ENCODE measurements around the gene TFF3. TPM values are rescaled to one million over a fixed set of nuclear protein-coding genes. Genes with fewer than 3 reads are reported as not detected.

The TFF3 gene
- polyA plus RNA-seq, 5 donors: 6.2 to 22.5 (median 13.1) TPM

DNA sequence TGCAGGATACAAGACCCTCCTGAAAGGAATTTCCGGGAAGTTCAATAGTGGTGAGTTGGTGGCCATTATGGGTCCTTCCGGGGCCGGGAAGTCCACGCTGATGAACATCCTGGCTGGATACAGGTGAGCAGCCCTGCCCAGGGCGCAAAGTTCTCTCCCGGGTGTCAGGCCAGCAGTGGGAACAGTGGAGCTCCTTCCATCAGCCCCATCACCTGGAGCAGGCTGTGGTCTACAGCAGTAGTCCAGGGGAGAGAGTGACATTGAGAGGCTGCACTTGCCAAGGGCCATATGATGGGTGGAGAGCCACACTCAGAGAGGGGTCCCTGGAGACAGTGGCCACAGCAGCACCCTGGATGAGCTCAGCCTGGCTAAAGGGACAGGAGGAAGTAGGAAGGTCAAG lies 44.1 kb downstream of the TFF3 start:
- no peak for DNase-seq

DNA sequence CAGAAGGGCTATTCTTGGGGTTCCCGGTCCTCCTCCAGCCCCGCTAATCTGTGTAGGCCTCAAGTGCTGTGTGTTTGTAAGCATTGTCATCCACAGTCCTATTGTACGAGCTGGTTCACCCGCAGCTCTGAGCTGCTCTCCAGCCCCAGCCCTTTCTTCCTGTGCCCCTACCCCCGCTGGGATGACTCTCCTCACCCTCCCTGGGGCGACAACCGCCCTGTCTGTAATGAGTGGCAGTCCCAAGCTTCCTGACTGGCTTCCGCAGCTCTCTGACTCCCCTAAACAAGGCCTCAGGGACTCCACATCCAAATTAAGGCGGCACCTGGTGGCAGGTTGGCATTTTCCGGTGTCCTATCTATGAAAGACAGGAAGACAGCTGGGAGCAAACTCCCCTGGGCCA lies 45.8 kb downstream of the TFF3 start:
- no peak for DNase-seq

DNA sequence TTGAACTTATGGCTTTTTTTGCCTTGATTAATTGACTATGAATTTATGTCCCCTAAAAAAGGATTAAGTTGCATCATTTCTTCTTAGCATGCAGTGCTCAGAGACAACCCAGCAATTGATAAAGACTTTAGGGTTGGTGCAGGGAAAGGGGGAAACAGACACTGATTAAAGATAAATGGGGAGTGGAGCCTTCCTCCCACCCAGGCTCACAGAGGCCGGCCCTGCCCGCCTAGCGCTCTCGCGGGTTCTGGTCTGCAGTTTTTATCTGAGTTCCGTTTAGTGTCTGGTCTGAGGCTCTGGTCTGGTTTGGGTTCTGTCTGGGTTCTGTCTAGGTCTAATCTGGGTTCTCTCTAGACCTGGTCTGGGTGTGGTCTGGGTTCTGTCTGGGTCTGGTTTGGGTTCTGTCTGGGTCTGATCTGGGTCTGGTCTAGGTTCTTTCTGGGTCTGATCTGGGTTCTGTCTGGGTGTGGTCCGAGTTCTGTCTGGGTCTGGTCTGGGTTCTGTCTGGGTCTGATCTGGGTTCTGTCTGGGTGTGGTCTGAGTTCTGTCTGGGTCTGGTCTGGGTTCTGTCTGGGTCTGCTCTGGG lies 48.1 kb downstream of the TFF3 start:
- DNase-seq: no peak

DNA sequence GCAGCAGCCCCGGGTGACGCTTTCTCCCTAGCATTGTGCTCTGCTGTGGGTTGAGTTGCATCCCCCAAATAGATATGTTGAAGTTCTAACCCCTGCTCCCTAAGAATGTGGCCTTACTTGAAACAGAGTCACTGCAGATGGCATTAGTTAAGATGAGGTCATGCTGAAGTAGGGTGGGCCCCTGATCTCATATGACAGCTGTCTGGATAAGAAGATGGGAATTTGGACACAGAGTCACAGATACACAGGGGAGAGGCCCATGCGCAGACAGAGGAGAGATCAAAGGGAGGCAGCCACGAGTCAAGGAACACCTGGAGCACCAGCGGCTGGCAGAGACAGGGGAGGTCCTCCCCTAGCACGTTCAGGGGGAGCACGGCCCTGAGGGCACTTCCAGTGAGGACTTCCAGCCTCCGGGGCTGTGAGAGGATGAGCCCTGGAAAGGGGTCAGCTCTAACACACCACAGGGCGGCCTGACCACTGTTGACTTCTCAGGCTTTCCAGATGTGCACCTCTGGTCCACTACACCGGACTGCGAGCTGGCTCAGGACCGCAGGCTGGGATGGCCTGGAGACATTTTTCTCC lies 49.9 kb downstream of the TFF3 start:
- no peak for DNase-seq

DNA sequence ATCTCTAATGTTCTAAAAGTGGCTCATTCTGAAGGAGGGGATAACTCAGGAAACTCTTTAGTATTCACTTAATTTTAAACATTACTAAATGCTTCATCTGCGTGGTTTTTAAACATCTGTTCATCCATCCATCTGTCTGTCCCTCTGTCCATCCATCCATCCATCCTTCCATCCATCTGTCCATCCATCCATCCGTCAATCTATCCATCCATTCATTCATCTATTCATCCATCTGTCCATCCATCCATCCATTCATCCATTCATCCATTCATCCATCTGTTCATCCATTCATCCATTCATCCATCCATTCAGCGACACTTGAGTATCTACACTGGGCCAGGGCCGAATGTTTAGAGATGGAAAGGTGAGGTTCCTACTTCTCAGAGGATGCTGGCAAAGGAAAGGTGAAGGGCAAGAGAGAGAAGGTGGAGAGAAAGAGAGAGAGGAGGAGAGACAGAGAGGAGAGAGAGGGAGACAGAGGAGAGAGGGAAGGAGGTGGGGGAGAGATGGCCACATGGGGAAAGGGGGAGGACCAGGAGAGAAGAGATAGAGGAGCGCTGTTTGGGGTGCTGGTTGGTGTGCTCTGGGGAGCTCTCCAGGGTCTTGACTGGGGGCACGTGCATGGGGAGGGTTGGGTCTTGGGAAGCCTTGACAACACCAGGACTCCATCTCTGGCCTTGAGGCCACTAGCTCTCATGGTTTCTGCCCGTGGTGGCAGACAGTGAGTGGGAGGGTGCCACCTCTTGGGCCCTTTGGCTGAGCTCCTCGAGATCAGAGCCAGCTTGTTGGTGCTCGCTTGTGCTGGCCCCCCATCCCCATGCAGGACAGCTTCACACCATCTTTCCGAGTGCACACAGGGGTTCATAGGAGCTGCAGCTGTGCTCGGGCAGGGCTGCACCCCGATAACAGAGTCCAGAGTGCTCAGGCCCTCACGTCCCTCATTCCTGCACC lies 50.7 kb downstream of the TFF3 start:
- no peak for DNase-seq

DNA sequence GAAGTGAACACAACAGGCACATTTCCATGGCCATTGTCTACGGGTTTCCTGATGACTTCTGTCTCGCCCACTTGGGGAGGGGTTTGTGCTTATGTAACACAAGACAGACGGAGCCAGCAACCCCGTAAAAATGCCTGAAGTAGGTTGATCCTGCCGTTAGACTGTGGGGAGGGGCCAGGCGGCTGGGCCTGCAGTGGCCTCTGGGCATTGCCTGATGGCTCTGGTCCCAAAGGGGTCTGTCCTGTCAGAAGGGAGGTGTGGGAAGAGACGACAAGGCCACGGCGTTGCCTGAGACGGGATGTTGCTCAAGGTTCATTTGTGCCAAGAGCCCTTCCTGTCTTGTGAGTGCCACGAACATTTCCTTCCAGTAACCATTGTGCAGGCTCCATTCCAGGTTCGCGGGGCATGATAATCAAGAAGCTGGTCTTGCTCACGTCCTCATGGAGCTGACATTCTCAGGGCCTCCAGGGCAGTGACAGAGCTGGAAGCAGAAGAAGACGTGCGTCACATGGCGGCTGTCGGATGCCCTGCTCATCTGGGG lies 51.5 kb downstream of the TFF3 start:
- peak; percentile 36 to 37 for DNase-seq

DNA sequence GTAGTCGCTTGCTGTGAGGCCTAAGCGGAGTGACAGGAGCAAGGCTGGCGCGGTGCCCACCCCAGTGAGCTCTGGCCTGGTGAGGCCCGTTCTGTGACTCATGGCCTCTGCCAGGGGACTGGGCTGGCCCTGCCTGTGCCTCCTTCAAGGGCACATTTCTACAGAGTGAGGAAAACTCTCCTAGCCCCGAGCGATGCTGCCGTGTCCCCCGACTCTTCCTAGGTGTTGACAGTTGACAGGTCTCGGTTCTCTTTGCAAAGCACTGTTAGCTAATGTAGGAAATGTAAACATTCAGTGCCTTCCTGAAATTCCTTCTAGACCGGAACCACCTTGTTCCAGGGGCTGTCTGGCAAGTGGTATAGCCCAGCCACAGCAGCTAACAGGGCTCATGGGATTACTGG lies 52.4 kb downstream of the TFF3 start:
- DNase-seq: peak in 1 of 2 donors; percentile 32

DNA sequence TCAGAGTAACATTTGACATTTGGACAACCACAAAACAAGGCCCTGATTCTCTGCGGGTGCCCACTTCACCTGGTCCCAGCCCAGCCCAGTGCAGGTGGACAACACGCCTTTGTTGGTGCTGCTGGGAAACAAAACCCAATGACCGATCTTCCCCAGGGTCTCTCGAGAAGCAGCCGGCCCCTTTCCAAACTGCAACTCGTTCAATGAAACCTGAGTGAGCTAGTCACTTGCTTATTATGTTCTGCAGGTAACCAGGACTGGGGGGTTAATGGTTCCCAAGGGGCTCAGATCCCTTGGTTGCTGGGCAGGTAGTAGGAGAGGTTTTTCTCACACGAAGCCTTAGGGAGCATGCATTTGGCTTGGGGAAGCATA lies 53.4 kb downstream of the TFF3 start:
- DNase-seq: no peak

Other genes with a start within 250 kb of the TFF3 start
- gene UMODL1, start 244.1 kb downstream of the TFF3 start, polyA plus RNA-seq (ENCODE audit: insufficient read depth in 1 of 5, insufficient read length in 5 of 5, low replicate concordance in 1 of 5): under 1 TPM; 0.10 to 0.35 (median 0.33) TPM
- 10 to 100 TPM in 1 of 5 donors, 1 to 10 TPM in 4; 6.7 to 10.1 (median 8.8) TPM for gene ABCG1, start 96.3 kb downstream of the TFF3 start, polyA plus RNA-seq (ENCODE audit: insufficient read depth in 1 of 5, insufficient read length in 5 of 5, low replicate concordance in 1 of 5)
- not detected for gene TFF2, start 35.6 kb upstream of the TFF3 start, polyA plus RNA-seq (ENCODE audit: insufficient read depth in 1 of 5, insufficient read length in 5 of 5, low replicate concordance in 1 of 5)
- gene TFF1, start 51.1 kb upstream of the TFF3 start, polyA plus RNA-seq (ENCODE audit: insufficient read depth in 1 of 5, insufficient read length in 5 of 5, low replicate concordance in 1 of 5): under 1 TPM in 1 of 5 donors, not detected in 4; 0.49 TPM
- 1 to 10 TPM in 1 of 5 donors, under 1 TPM in 4; 0.58 to 1.0 (median 0.64) TPM for gene TMPRSS3, start 80.6 kb upstream of the TFF3 start, polyA plus RNA-seq (ENCODE audit: insufficient read depth in 1 of 5, insufficient read length in 5 of 5, low replicate concordance in 1 of 5)
- under 1 TPM; 0.12 to 0.23 (median 0.14) TPM for gene UBASH3A, start 88.5 kb upstream of the TFF3 start, polyA plus RNA-seq (ENCODE audit: insufficient read depth in 1 of 5, insufficient read length in 5 of 5, low replicate concordance in 1 of 5)
- gene RSPH1, start 180.8 kb upstream of the TFF3 start, polyA plus RNA-seq (ENCODE audit: insufficient read depth in 1 of 5, insufficient read length in 5 of 5, low replicate concordance in 1 of 5): 10 to 100 TPM in 4 of 5 donors, 1 to 10 TPM in 1; 4.4 to 28.3 (median 17.4) TPM
- 10 to 100 TPM in 2 of 5 donors, 1 to 10 TPM in 3; 8.8 to 11.6 (median 9.8) TPM for gene SLC37A1, start 198.4 kb upstream of the TFF3 start, polyA plus RNA-seq (ENCODE audit: insufficient read depth in 1 of 5, insufficient read length in 5 of 5, low replicate concordance in 1 of 5)

Measured in right lung (tissue), 5 donors.